K562 (cell line): ENCODE measurements around the gene USB1. TPM values are rescaled to one million over a fixed set of nuclear protein-coding genes. Genes with fewer than 3 reads are reported as not detected.

ENCODE experiments used
- ATF1 ChIP-seq, 2 experiments: fragments of 450-650 bp in 1 of 2; IDR thresholded peaks; 2 replicates each; pipeline ENCODE4 v1.6.1; 2016; ENCODE audit warnings: missing compliant biosample characterization in 1 of 2, missing genetic modification characterization in 1 of 2
- CEBPG ChIP-seq, 3 experiments: fragments of 200-800 bp in 1 of 3; sonication (Bioruptor generic) in 1 of 3; sonication (generic) in 1 of 3; formaldehyde crosslinking in 1 of 3; IDR thresholded peaks in 2 of 3; conservative IDR thresholded peaks in 1 of 3; 2 replicates each; pipeline versions ENCODE4 v1.6.1 to v1.8.0; 2016 to 2022; ENCODE audit warnings: missing compliant biosample characterization in 2 of 3, missing genetic modification characterization in 2 of 3, mild to moderate bottlenecking in 1 of 3, missing genetic modification reagents in 1 of 3
- ESRRA ChIP-seq: fragments of 450-650 bp; IDR thresholded peaks from 2 replicates; pipeline ENCODE4 v1.6.1; 2014; ENCODE audit warnings: low read depth, mild to moderate bottlenecking, moderate library complexity, borderline replicate concordance
- HDAC2 ChIP-seq: fragments of 450-650 bp; IDR thresholded peaks from 2 replicates; pipeline ENCODE4 v1.6.1; 2016; ENCODE audit warnings: mild to moderate bottlenecking
- KDM1A ChIP-seq, 2 experiments: fragments of 450-650 bp; IDR thresholded peaks; 2 replicates each; pipeline ENCODE4 v1.6.1; 2016; ENCODE audit warnings: mild to moderate bottlenecking in 2 of 2
- PHB ChIP-seq: fragments of 250-450 bp; sonication (Bioruptor Pico); IDR thresholded peaks from 2 replicates; pipeline ENCODE4 v1.5.0; 2021
- RBM25 ChIP-seq: fragments of 200-400 bp; formaldehyde crosslinking; IDR thresholded peaks from 2 replicates; pipeline ENCODE4 v1.6.1; 2018; ENCODE audit warnings: low read length, low read depth, moderate library complexity; ENCODE audit not compliant: severe bottlenecking
- RCOR1 ChIP-seq, 2 experiments: IDR thresholded peaks; 2 replicates each; pipeline ENCODE4 v1.6.1; 2012; ENCODE audit warnings: low read depth in 2 of 2, low read length in 2 of 2, borderline replicate concordance in 1 of 2, improper control_type of control experiment in 1 of 2
- ZNF134 ChIP-seq: fragments of 250-450 bp; sonication (Bioruptor Pico); conservative IDR thresholded peaks from 2 replicates; pipeline ENCODE4 v1.4.0; 2020
- ZNF561 ChIP-seq: fragments of 450-650 bp; formaldehyde crosslinking; conservative IDR thresholded peaks from 2 replicates; pipeline ENCODE4 v1.4.0; 2020; ENCODE audit warnings: mild to moderate bottlenecking, moderate library complexity
- ZNF584 ChIP-seq: fragments of 200-800 bp; sonication (Bioruptor generic); IDR thresholded peaks from 2 replicates; pipeline ENCODE4 v1.6.1; 2016; ENCODE audit warnings: low read depth, mild to moderate bottlenecking, missing genetic modification characterization, missing compliant biosample characterization
- ZNF644 ChIP-seq: fragments of 200-800 bp; sonication (Bioruptor generic); IDR thresholded peaks from 2 replicates; pipeline ENCODE4 v1.6.1; 2016; ENCODE audit warnings: low read depth, missing genetic modification characterization, missing compliant biosample characterization
- ZNF79 ChIP-seq: fragments of 250-450 bp; sonication (Bioruptor Pico); IDR thresholded peaks from 2 replicates; pipeline ENCODE4 v1.4.0; 2020; ENCODE audit warnings: low read depth, mild to moderate bottlenecking, moderate library complexity
- polyA plus RNA-seq, 8 experiments: library from polyadenylated mRNA; depleted of rRNA in 4 of 8; stranded (reverse) in 5 of 8; unstranded in 3 of 8; fragments of >200 nt; fragmentation: Nextera tagmentation in 2 of 8; fragmentation: Illumina TruSeq in 1 of 8; extraction: Ambion mirVana in 2 of 8; extraction: Trizol in 1 of 8; gene quantifications; 2 replicates each; pipeline versions ENCODE4 v1.2.1 to v1.2.3, GENCODE V29; 2011 to 2014; ENCODE audit warnings: inconsistent platforms in 1 of 8, missing spikeins in 1 of 8
- total RNA-seq, 7 experiments: library from RNA; depleted of rRNA in 6 of 7; stranded (reverse); fragments of >200 nt in 6 of 7; fragmentation: Illumina TruSeq in 2 of 7; extraction: Trizol in 2 of 7; gene quantifications; 2 replicates each; pipeline versions ENCODE4 v1.2.1 to v1.2.3, GENCODE V29; 2011 to 2021; ENCODE audit warnings: low replicate concordance in 1 of 7
- TF ChIP-seq, protein P1 (sequence below), 2 experiments: fragments of 150-350 bp in 1 of 2; IDR thresholded peaks; 2 replicates each; pipeline ENCODE4 v1.6.1; 2012 to 2016; ENCODE audit warnings: low read depth in 2 of 2, low read length in 2 of 2, mild to moderate bottlenecking in 1 of 2, moderate library complexity in 1 of 2
- TF ChIP-seq, protein P2 (sequence below), 2 experiments: fragments of 450-650 bp in 1 of 2; IDR thresholded peaks; 2 replicates each; pipeline ENCODE4 v1.6.1; 2011 to 2017; ENCODE audit warnings: low read depth in 2 of 2, antibody characterized with exemption in 1 of 2, borderline replicate concordance in 1 of 2, low read length in 1 of 2, mild to moderate bottlenecking in 1 of 2, mixed read lengths in 1 of 2; ENCODE audit not compliant: control insufficient read depth in 1 of 2
- TF ChIP-seq, protein P3 (sequence below): fragments of 450-650 bp; IDR thresholded peaks from 2 replicates; pipeline ENCODE4 v1.7.0; 2016; ENCODE audit warnings: borderline replicate concordance

USB1 gene
- total and polyA plus RNA-seq, 9 of the 15 experiments (the other 6 are each of a cell fraction or from before 2014, with no cell fraction given), result 11.6 to 73.6 (median 19.4) TPM

DNA sequence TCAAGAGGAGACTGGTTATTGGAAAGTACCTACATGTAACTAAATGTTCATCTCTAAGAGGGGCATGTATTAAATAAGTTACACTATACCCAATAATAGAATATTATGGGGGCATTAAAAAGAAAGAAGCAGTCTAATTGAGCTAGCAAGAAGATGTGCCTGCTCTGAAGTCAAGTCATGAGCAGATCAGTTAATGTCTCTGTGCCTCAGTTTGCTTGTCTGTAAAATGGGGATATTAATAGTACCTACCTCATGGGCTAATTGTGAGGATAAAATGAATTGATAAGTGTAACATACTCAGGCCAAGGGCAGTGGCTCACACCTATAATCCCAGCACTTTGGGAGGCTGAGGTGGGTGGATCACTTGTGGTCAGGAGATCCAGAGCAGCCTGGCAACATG lies 33.3 kb upstream of the USB1 start (continued):
- TF ChIP-seq, protein P1, sequence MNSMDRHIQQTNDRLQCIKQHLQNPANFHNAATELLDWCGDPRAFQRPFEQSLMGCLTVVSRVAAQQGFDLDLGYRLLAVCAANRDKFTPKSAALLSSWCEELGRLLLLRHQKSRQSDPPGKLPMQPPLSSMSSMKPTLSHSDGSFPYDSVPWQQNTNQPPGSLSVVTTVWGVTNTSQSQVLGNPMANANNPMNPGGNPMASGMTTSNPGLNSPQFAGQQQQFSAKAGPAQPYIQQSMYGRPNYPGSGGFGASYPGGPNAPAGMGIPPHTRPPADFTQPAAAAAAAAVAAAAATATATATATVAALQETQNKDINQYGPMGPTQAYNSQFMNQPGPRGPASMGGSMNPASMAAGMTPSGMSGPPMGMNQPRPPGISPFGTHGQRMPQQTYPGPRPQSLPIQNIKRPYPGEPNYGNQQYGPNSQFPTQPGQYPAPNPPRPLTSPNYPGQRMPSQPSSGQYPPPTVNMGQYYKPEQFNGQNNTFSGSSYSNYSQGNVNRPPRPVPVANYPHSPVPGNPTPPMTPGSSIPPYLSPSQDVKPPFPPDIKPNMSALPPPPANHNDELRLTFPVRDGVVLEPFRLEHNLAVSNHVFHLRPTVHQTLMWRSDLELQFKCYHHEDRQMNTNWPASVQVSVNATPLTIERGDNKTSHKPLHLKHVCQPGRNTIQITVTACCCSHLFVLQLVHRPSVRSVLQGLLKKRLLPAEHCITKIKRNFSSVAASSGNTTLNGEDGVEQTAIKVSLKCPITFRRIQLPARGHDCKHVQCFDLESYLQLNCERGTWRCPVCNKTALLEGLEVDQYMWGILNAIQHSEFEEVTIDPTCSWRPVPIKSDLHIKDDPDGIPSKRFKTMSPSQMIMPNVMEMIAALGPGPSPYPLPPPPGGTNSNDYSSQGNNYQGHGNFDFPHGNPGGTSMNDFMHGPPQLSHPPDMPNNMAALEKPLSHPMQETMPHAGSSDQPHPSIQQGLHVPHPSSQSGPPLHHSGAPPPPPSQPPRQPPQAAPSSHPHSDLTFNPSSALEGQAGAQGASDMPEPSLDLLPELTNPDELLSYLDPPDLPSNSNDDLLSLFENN (IDR thresholded peaks at IDR 0.05; ENCODE audit: low read depth in 2 of 2, low read length in 2 of 2), result no peak
- TF ChIP-seq ZNF584 (CRISPR knock-in tag) (no peak), HDAC2 (0 out of 2 replicates have a peak, but pooled peaks have one; percentile 24), CEBPG (CRISPR knock-in tag; IDR thresholded peaks at IDR 0.05) (no peak), CEBPG (tag; conservative IDR thresholded peaks at IDR 0.05 in 1 of 2, IDR thresholded peaks at IDR 0.05 in 1 of 2) (no peak), RBM25 (peak; percentile 78), RCOR1 (IDR thresholded peaks at IDR 0.05; ENCODE audit: borderline replicate concordance in 1 of 2, low read depth in 2 of 2, low read length in 2 of 2) (peak in 1 of 2 experiments; percentile 48; a peak in 1 of 4 replicates), ZNF561 (CRISPR knock-in tag) (no peak), ZNF644 (tag) (no peak), ESRRA (no peak), KDM1A (IDR thresholded peaks at IDR 0.05) (peak; percentile 38 to 68; a peak in 3 of 4 replicates), ATF1 (CRISPR knock-in tag; IDR thresholded peaks at IDR 0.05) (no peak), ATF1 (tag; IDR thresholded peaks at IDR 0.05) (no peak), ZNF134 (CRISPR knock-in tag) (no peak), PHB (CRISPR knock-in tag) (no peak), ZNF79 (CRISPR knock-in tag) (no peak)
- TF ChIP-seq, protein P2, sequence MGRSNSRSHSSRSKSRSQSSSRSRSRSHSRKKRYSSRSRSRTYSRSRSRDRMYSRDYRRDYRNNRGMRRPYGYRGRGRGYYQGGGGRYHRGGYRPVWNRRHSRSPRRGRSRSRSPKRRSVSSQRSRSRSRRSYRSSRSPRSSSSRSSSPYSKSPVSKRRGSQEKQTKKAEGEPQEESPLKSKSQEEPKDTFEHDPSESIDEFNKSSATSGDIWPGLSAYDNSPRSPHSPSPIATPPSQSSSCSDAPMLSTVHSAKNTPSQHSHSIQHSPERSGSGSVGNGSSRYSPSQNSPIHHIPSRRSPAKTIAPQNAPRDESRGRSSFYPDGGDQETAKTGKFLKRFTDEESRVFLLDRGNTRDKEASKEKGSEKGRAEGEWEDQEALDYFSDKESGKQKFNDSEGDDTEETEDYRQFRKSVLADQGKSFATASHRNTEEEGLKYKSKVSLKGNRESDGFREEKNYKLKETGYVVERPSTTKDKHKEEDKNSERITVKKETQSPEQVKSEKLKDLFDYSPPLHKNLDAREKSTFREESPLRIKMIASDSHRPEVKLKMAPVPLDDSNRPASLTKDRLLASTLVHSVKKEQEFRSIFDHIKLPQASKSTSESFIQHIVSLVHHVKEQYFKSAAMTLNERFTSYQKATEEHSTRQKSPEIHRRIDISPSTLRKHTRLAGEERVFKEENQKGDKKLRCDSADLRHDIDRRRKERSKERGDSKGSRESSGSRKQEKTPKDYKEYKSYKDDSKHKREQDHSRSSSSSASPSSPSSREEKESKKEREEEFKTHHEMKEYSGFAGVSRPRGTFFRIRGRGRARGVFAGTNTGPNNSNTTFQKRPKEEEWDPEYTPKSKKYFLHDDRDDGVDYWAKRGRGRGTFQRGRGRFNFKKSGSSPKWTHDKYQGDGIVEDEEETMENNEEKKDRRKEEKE (IDR thresholded peaks at IDR 0.05; ENCODE audit: borderline replicate concordance in 1 of 2, control insufficient read depth in 1 of 2, low read depth in 2 of 2, low read length in 1 of 2), result no peak
- TF ChIP-seq, protein P3, sequence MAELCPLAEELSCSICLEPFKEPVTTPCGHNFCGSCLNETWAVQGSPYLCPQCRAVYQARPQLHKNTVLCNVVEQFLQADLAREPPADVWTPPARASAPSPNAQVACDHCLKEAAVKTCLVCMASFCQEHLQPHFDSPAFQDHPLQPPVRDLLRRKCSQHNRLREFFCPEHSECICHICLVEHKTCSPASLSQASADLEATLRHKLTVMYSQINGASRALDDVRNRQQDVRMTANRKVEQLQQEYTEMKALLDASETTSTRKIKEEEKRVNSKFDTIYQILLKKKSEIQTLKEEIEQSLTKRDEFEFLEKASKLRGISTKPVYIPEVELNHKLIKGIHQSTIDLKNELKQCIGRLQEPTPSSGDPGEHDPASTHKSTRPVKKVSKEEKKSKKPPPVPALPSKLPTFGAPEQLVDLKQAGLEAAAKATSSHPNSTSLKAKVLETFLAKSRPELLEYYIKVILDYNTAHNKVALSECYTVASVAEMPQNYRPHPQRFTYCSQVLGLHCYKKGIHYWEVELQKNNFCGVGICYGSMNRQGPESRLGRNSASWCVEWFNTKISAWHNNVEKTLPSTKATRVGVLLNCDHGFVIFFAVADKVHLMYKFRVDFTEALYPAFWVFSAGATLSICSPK, result no peak
